HG03135 (cell line): ENCODE results near the gene MEI1.
"Not testable (repeated sequence)": the region's sequence is repeated elsewhere in the genome, so short reads cannot be mapped to it uniquely, and the experiment has no call there.

Experiments used
- ATAC-seq: cut with Tn5 transposase; IDR thresholded peaks from one replicate; pipeline ENCODE4 v1.9.1; 2021; ENCODE audit warnings: mild to moderate bottlenecking, moderate library complexity; ENCODE audit not compliant: unreplicated experiment

Gene MEI1

GRCh38 chr22:41733241-41733640 is 33.9 kb downstream of the MEI1 start:
- ATAC-seq, result not testable (repeated sequence)

GRCh38 chr22:41739576-41739975 is 40.3 kb downstream of the MEI1 start:
- ATAC-seq, result no peak

DNA sequence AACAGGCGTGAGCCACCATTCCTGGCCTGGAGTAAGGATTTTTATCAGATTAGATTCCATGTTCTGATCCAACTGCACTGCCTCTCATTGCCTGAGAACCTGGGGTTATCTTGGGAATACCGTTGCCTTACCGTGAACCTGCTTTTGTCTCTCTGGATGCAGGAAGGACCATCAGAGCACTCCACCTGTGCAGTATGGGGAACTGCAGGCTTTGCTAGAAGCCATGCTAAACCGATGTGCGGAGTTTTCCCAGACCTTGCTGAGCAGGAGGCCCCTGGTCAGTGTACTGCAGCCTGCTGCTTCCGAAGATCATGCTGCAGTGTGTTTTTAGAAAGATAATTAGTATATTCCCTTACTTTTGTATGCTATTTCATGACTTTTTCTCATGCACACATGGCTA is 43.6 kb downstream of the MEI1 start:
- ATAC-seq, result no peak

DNA sequence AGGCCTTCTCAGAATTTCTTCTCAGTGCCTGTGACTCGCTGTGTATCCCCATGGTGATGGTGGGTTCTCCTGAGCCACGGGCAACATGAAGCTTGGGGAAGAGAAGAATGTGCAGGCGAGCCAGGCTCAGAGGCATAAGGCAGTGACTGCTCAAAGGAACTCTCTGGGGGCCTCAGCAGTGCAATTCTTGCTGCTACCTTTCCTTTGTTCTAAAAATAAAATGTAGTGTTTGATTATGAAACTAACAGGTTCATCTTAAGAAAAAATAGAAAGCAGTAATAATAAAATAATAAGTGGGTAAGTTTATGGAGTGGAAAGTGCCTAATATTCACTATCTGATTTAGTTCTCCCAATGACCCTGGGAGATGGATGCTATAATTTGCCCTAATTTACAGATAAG is 46.7 kb downstream of the MEI1 start:
- ATAC-seq, result no peak

DNA sequence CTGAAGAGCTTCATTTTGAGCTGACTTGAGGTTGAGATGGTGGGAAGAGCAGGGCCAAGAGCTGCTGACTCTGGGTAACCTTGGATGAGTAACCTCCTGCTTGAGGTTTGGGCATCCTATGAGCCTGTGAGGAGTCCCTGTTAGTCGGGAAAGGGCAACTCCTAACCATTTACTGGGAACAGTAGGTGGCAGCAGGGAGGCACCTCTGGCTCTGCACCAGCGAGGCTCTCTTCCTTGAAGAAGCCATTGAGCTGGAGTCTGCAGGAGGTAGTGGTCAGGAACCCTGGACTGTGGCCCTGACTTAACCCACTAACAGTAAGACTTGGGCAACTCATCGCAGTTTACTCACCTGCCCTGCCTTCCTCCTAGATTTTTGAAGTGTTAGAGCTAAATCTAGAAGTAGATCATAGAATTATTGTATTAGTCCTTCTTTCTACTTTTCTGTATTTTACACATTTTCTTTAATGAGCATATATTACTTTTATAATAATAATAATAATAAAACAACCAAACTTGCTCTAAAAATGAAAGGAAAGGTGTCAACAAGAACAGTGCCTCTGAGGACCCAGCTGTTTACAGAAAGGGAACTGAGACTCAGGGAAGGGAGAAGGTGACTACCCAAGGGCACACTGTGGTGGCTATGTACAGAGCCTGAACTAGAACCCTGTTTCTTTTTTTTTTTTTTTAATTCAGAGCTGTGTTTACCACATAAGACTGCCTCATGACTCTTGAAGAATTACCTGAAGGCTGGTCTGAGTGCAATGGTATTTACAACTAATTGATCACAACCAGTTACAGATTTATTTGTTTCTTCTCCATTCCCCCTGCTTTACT is 47.5 kb downstream of the MEI1 start:
- ATAC-seq, result peak; percentile 69

- no peak for ATAC-seq
These were observed 53.0 kb downstream of the MEI1 start for GRCh38 chr22:41752011-41752970.

DNA sequence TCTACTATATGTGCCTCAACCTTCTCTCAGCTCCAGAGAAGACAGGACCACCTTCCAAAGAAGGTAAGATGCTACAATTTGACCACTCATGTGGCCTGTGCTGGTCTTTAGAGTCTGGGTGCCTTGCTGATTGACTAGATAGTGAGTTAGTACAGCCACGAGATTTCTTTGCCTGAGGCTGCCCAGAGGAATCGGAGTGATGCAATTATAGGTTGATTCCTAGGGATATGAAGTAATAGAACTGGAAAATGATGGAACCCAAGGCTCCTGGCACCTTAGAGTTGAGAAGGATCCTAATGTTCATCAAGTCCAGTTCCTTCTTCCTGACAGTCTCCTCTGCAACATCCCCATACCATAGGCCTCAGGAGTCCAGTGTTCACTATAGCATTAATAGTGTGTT is 54.7 kb downstream of the MEI1 start:
- ATAC-seq, result no peak

DNA sequence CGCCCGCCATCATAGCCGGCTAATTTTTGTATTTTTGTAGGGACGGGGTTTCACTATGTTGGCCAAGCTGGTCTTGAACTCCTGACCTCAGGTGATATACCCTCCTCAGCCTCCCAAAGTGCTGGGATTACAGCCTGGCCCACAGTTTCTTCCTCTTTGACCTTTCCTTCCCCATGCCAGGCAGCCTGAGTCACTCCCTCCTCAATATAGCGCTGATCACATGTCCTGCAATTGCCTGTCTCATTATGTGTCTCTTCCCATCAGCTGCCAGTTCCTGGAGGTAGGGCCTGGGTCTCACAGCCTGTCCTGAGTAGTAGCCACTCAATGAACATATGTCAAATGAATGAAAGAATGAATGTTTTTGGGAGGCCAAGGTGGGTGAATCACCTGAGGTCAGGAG is 58.2 kb downstream of the MEI1 start:
- ATAC-seq, result no peak

DNA sequence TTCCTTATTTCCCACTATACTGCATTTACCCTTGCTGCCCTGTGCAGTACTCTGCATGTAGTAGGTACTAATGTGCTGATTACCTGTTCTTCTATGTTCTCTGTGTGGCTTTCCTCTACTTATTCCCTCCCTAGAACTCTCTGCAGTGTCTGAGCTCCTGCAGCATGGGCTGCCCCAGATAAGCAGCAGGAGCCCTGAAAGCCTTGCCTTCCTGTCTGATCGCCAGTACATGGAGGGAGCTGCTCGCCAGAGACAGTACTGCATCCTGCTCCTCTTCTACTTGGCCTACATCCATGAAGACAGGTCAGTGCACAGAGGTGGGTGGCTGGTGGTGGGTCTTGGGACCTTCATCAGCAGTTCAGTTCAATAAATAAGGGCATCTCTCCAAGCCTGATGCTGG is 58.9 kb downstream of the MEI1 start:
- ATAC-seq, result no peak

- no peak for ATAC-seq
These were observed 63.9 kb downstream of the MEI1 start for GRCh38 chr22:41762980-41763779.

- no peak for ATAC-seq
These were observed 67.2 kb downstream of the MEI1 start for GRCh38 chr22:41766476-41766875.

DNA sequence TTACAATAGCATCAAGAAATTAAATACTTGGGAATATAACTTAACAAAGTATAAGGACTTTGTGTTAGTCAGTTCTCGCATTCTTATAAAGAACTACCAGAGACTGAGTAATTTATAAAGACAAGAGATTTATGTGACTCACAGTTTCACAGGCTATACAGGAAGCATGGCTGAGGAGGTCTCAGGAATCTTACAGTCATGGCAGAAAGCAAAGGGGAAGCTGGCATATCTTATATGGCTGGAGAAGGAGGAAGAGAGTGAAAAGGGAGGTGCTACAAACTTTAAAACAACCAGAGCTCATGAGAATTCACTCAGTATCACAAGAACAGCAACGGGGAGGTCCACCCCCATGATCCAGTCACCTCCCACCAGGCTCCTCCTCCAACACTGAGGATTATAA is 69.1 kb downstream of the MEI1 start:
- no peak for ATAC-seq

GRCh38 chr22:41770715-41771468 is 71.6 kb downstream of the MEI1 start:
- ATAC-seq, result no peak

DNA sequence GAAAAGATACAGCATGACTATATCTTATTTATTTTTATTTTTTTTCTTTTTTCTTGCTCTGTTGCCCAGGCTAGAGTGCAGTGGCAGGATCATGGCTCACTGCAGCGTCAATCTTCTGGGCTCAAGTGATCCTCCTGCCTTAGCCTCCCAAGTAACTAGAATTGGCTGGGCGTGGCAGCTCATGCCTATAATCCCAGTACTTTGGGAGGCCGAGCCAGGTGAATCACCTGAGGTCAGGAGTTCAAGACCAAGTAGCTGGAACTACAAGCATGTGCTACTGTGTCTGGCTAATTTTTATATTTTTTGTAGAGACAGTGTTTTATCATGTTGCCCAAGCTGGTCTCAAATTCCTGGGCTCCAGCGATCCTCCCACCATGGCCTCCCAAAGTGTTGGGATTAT is 72.9 kb downstream of the MEI1 start:
- no peak for ATAC-seq

GRCh38 chr22:41772645-41773044 is 73.3 kb downstream of the MEI1 start:
- no peak for ATAC-seq

GRCh38 chr22:41775338-41775737 is 76.0 kb downstream of the MEI1 start:
- ATAC-seq, result no peak

DNA sequence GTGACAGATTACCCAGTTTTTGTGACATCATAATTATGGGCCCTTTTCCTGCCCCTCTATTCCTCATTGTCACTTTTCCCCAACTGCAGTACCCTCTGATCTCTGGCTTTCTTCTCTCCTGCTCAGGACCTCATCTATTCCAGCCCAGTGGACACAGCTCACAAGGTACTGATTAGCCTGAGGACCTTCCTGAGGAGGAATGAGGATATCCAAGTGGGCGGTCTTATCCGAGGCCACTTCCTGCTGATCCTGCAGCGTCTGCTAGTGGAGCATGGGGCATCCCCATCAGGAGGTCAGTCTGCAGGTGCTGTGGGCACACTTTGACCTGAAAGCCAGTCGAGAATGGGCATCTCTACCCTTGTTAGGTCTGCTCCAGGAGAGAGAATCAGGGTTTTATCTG is 76.7 kb downstream of the MEI1 start:
- ATAC-seq, result no peak

DNA sequence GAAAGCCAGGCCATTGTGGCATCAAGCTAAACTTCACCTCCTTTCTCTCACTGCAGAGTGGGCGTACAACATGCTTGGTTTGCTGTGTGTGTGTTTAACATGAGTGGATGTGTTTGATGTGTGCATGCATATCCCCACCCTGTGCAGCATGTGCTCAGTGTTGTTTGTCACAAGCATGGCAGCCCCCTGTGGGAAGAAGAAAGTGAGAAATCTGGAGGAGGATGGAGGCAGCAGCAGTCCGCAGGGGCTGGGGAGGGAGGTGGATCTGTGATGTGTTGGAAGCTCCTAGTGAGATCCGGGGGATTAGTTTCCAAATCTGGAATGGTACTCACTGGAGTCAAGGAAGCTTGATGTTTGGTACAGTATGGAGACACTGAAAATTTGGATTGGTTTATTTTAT is 77.1 kb downstream of the MEI1 start:
- no peak for ATAC-seq

DNA sequence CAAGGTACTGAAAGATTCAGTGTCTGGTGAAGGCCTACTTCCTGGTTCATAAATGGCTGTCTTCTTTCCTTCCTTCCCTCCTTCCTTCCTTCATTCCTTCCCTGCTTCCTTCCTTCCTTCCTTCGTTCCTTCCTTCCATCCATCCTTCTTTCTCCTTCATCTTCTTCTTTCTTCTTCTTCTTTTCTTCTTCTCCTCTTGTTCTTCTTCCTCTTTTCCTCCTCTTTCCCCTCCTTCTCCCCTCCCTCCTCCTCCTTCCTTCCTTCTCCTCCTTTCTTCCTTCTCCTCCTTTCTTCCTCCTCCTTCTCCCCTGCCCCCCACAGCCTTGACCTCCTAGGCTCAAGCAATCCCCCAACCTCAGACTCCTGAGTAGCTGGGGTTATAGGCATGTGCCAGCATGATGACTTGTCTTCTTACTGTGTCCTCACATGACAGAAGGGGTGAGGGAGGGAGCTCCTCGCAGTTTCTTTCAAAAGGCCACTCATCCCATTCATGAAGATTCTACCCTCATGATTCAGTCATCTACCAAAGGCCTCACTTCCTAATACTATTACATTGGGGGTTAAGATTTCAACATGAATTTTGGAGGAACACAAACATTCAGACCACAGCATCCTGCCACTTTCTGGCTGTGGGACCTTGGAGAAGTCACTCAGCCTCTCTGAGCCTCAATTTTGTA is 78.6 kb downstream of the MEI1 start:
- no peak for ATAC-seq
